A549 (cell line): ENCODE data around the gene FCMR.

Experiments
- FOSB ChIP-seq: fragments of 250-450 bp; sonication (Bioruptor Pico); IDR thresholded peaks from 2 replicates; pipeline ENCODE4 v1.5.0; 2020; ENCODE audit warnings: mild to moderate bottlenecking, moderate library complexity
- TF ChIP-seq, protein P1 (sequence below): fragments of 150-350 bp; IDR thresholded peaks from 2 replicates; pipeline ENCODE4 v1.6.1; 2014; ENCODE audit warnings: low read depth, mild to moderate bottlenecking, low read length

DNA sequence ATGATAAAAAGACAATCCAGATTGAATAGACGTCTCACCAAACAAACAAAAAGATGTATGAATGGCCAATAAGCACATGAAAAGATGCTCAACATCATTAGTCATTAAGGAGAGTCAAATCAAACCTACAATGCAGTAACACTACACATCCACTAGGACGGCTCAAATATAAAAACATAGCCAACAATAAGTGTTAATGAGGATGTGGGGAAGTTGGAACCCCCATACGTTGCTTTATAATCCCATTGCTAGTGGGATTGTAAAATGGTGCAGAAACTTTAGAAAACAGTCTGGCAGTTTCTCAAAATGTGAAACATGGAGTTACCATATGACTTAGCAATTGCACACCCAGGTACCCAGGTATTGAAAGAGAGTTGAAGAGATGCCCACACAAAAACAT, 39.2 kb downstream of the FCMR start:
- TF ChIP-seq FOSB (CRISPR knock-in tag) = no peak
- TF ChIP-seq, protein P1, sequence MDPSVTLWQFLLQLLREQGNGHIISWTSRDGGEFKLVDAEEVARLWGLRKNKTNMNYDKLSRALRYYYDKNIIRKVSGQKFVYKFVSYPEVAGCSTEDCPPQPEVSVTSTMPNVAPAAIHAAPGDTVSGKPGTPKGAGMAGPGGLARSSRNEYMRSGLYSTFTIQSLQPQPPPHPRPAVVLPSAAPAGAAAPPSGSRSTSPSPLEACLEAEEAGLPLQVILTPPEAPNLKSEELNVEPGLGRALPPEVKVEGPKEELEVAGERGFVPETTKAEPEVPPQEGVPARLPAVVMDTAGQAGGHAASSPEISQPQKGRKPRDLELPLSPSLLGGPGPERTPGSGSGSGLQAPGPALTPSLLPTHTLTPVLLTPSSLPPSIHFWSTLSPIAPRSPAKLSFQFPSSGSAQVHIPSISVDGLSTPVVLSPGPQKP = no peak
